GM12892 (cell line): ENCODE results near the gene KRTAP5-6.
"Not testable (repeated sequence)": the region's sequence is repeated elsewhere in the genome, so short reads cannot be mapped to it uniquely, and the experiment has no call there.

Experiments
- POLR2A ChIP-seq: IDR thresholded peaks from 2 replicates; pipeline ENCODE4 v1.6.1; 2011; ENCODE audit warnings: low read depth, low read length, control low read depth
- POLR2AphosphoS5 ChIP-seq: IDR thresholded peaks from 2 replicates; pipeline ENCODE4 v1.6.1; 2011; ENCODE audit warnings: low read depth, low read length, control low read depth
- TAF1 ChIP-seq: IDR thresholded peaks from 2 replicates; pipeline ENCODE4 v1.6.1; 2011; ENCODE audit warnings: low read depth, mild to moderate bottlenecking, control low read depth, low read length, borderline replicate concordance

DNA sequence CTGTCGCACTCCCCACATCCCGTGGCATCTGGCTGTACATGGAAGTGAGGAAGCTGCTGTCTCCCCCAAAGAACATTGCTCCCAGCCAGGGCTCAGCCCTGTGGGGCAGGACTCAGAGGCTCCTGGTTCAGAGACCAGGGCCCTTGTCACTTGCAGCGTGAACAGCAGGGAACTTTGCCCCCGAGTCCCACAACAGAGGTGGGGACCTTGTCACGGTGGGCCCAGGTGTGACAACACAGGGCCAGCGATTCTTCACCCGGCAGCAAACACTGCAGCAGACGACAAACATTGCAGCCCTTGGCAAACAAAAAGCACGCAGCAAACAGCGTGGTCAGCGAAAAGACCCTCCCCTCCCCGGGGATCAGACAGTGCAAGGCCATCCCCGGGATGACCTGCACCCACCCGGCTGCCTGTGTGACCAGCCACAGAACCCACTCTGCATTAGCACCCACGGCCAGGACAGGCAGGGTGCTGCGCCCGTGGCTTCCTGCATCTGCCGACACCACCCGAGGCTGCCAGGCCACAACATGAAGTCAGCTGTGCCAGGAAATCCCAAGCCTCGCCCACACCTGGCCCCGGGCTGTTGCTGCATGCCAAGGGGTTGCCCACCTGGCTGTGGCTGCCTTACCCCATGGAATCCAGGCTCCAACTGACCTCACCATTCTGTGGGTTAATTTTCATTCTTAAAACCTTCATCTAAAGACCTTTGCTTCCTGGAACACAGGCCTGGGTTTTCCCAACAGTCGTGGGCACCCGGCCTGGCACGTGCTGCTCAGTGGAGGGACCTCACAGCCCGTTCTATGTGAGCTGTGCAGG is 35.3 kb upstream of the KRTAP5-6 start:
- not testable (repeated sequence) for TF ChIP-seq POLR2AphosphoS5, POLR2A, TAF1
